MCF 10A (cell line): ENCODE data around the gene CIAO2B. TPM values are rescaled to one million over a fixed set of nuclear protein-coding genes. Genes with fewer than 3 reads are reported as not detected.

Experiments
- Bru-seq: library from RNA; stranded (reverse); fragments of 400-500 nt; gene quantifications from one replicate; lab custom pipeline; 2021; lab: Mats Ljungman, UMichigan
- BruChase-seq, 2 experiments: library from RNA; stranded (reverse); fragments of 400-500 nt; gene quantifications; one replicate each; lab custom pipeline; 2021; lab: Mats Ljungman, UMichigan
- BruUV-seq: library from RNA; stranded (reverse); fragments of 400-500 nt; replicated peaks from 2 replicates; lab custom pipeline; 2021; lab: Mats Ljungman, UMichigan
- CTCF ChIA-PET: fragments of 300-600 bp; sonication (Branson Sonifier 250); formaldehyde crosslinking; extraction: SDS; loops from one replicate; lab custom pipeline; 2021; ENCODE audit warnings: antibody characterized with exemption, inconsistent platforms; lab: Yijun Ruan, JAX
- POLR2A ChIA-PET: fragments of 300-600, 350-650 bp; sonication (Branson Sonifier 250); formaldehyde crosslinking; extraction: SDS; loops from one replicate; lab custom pipeline; 2020; ENCODE audit warnings: antibody characterized with exemption, inconsistent platforms; lab: Yijun Ruan, JAX
- DNase-seq: peaks from one replicate; pipeline ENCODE4 v3.0.0-alpha.2; 2018; ENCODE audit not compliant: unreplicated experiment
- H3K27ac Mint-ChIP-seq: one replicate; pipeline ENCODE4 v1.8.0; 2022; ENCODE audit warnings: mild to moderate bottlenecking, low read depth, mixed read lengths; ENCODE audit not compliant: unreplicated experiment
- H3K27me3 Mint-ChIP-seq: one replicate; pipeline ENCODE4 v1.8.0; 2022; ENCODE audit warnings: mixed read lengths; ENCODE audit not compliant: insufficient read depth, unreplicated experiment
- H3K36me3 Mint-ChIP-seq: one replicate; pipeline ENCODE4 v1.8.0; 2022; ENCODE audit warnings: mild to moderate bottlenecking, moderate library complexity, mixed read lengths; ENCODE audit not compliant: insufficient read depth, unreplicated experiment
- H3K4me1 Mint-ChIP-seq: one replicate; pipeline ENCODE4 v1.8.0; 2022; ENCODE audit warnings: mixed read lengths; ENCODE audit not compliant: insufficient read depth, unreplicated experiment
- H3K4me3 Mint-ChIP-seq: one replicate; pipeline ENCODE4 v1.8.0; 2022; ENCODE audit warnings: mild to moderate bottlenecking, moderate library complexity, mixed read lengths; ENCODE audit not compliant: unreplicated experiment
- H3K9me3 Mint-ChIP-seq: one replicate; pipeline ENCODE4 v1.8.0; 2022; ENCODE audit warnings: mixed read lengths; ENCODE audit not compliant: unreplicated experiment
- CTCF ChIP-seq: fragments of 200-600 bp; IDR thresholded peaks from one replicate; pipeline ENCODE4 v1.8.0; 2022; ENCODE audit warnings: antibody characterized with exemption, mild to moderate bottlenecking; ENCODE audit not compliant: unreplicated experiment
- intact Hi-C: fragments of 100-400 bp; cut with micrococcal nuclease; formaldehyde crosslinking; loops from 2 replicates; pipeline ENCODE4 v1.14.1; 2022
- long read RNA-seq: library from polyadenylated mRNA; stranded (forward); transcript quantifications from one replicate; pipeline ENCODE4 v2.0.0, GENCODE V29; 2022
- total RNA-seq: library from RNA; stranded (reverse); gene quantifications from 2 replicates; pipeline ENCODE4 v1.2.3, GENCODE V29; 2022

The CIAO2B gene
- total RNA-seq, result 133 and 159 TPM in 2 replicates
- Bru-seq, nascent RNA, result percentile 80 among the genes with signal in this experiment
- BruChase-seq, experiment 1, labeled RNA remaining after a 6-hour chase, result percentile 90 among the genes with signal in this experiment
- percentile 80 among the genes with signal in this experiment for BruChase-seq, experiment 2, labeled RNA remaining after a 2-hour chase
- long read RNA-seq, transcript CIAO2B-201 (5 exons, 676 nt), result major isoform, 281 of 298 reads
- long read RNA-seq, transcript CIAO2B-203 (4 exons, 718 nt), result minor isoform, 8 of 298 reads
- long read RNA-seq, partial matches to known transcripts, result 5 of 298 reads
- long read RNA-seq, other reads (novel, unspliced or antisense), result 4 of 298 reads

GRCh38 chr16:66934138-66934838, at the start of gene CIAO2B:
TSS of gene CIAO2B (minus strand) at chr16:66934402. CDS start at chr16:66934364, 38 bp downstream.
- ChIA-PET CTCF (interaction anchor here (0.6 to 5.5 kb wide), 4 partner anchors 15 to 580 kb away, joined by 3 to 58 read pairs (median 3); no protein-coding TSS in a partner anchor), POLR2A (interaction anchor here (0.7 to 2.8 kb wide), 11 partner anchors 10 to 313 kb away, joined by 3 to 48 read pairs (median 5); partner anchors contain the start of genes CDH16, FHOD1 and PDP2)
- H3K4me3 Mint-ChIP-seq, result peak within 1 kb of the TSS; percentile 97
- TF ChIP-seq CTCF, result no peak
- H3K9me3 Mint-ChIP-seq, result no peaks in the 10 kb centered on the region
- intact Hi-C loops, result no loop called here
- peaks cover 31% of the 10 kb centered on the region for H3K4me1 Mint-ChIP-seq
- H3K27me3 Mint-ChIP-seq, result no peaks in the 10 kb centered on the region
- peak within 1 kb of the TSS; percentile 94 for H3K27ac Mint-ChIP-seq
- H3K36me3 Mint-ChIP-seq, result peaks cover 42% of the 10 kb centered on the region
- peak; percentile 82 for DNase-seq
- TSS peak; percentile 44 for BruUV-seq

GRCh38 chr16:66983033-66983432, 48.8 kb upstream of the CIAO2B start:
- Mint-ChIP-seq H3K4me1 (peaks cover 4% of the 10 kb centered on the region), H3K4me3 (no peak overlapping the region), H3K27me3 (no peaks in the 10 kb centered on the region), H3K27ac (no peak overlapping the region), H3K36me3 (no peaks in the 10 kb centered on the region), H3K9me3 (no peaks in the 10 kb centered on the region)
- BruUV-seq, result no TSS peak
- TF ChIP-seq CTCF, result no peak
- intact Hi-C loops, result no loop called here
- no peak for DNase-seq
- ChIA-PET POLR2A (interaction anchor here (0.7 kb wide), 1 partner anchor 18 kb away, joined by 3 read pairs; no protein-coding TSS in a partner anchor), CTCF (interaction anchor here (0.6 to 1.2 kb wide), 6 partner anchors 30 to 508 kb away, joined by 3 to 6 read pairs (median 3); no protein-coding TSS in a partner anchor)

- ChIA-PET CTCF (interaction anchor here (0.6 to 5.1 kb wide), 16 partner anchors 10 to 463 kb away, joined by 3 to 45 read pairs (median 5); partner anchors contain the start of gene CES3), POLR2A (interaction anchor here (0.8 to 1.2 kb wide), 2 partner anchors 51 to 219 kb away, joined by 3 read pairs; no protein-coding TSS in a partner anchor)
- no peak overlapping the region for H3K4me3 Mint-ChIP-seq
- H3K9me3 Mint-ChIP-seq, result no peaks in the 10 kb centered on the region
- H3K27me3 Mint-ChIP-seq, result no peaks in the 10 kb centered on the region
- peak; percentile 71 for DNase-seq
- peaks cover 5% of the 10 kb centered on the region for H3K4me1 Mint-ChIP-seq
- intact Hi-C loops, result no loop called here
- H3K27ac Mint-ChIP-seq, result peak overlapping the region; percentile 46
- TF ChIP-seq CTCF, result no peak
- BruUV-seq, result no TSS peak
- H3K36me3 Mint-ChIP-seq, result no peaks in the 10 kb centered on the region
Measured at GRCh38 chr16:66979011-66979717, 45.0 kb upstream of the CIAO2B start.
